ENCODE data around the gene MROH2B. TPM values are rescaled to one million over a fixed set of nuclear protein-coding genes. Genes with fewer than 3 reads are reported as not detected.
"Not testable (repeated sequence)": the region's sequence is repeated elsewhere in the genome, so short reads cannot be mapped to it uniquely, and the experiment has no call there.

The MROH2B gene
- total RNA-seq, 1 experiment from 2014 or later = not detected

- BruUV-seq (replicated peaks) = no TSS peak
- H3K4me3 Mint-ChIP-seq (ENCODE audit: low read depth, unreplicated experiment) = no peak overlapping the region
- TF ChIP-seq CTCF (IDR thresholded peaks at IDR 0.05; ENCODE audit: unreplicated experiment) = no peak
- intact Hi-C loops (cut with micrococcal nuclease; ENCODE audit: unreplicated experiment) = no loop called here
- CTCF ChIA-PET = no interaction called here
- H3K4me1 Mint-ChIP-seq (ENCODE audit: low read depth, unreplicated experiment) = no peaks in the 10 kb centered on the region
- peaks cover 8% of the 10 kb centered on the region for H3K9me3 Mint-ChIP-seq (ENCODE audit: low read depth, unreplicated experiment)
- H3K27me3 Mint-ChIP-seq (ENCODE audit: unreplicated experiment) = no peaks in the 10 kb centered on the region
- DNase-seq = no peak
- no peaks in the 10 kb centered on the region for H3K36me3 Mint-ChIP-seq (ENCODE audit: insufficient read depth, unreplicated experiment)
- H3K27ac Mint-ChIP-seq (ENCODE audit: unreplicated experiment) = no peak overlapping the region
These were observed 38.2 kb downstream of the MROH2B start for GRCh38 chr5:41032973-41033372.

GRCh38 chr5:41022600-41022999, 48.5 kb downstream of the MROH2B start:
- H3K27ac Mint-ChIP-seq (ENCODE audit: unreplicated experiment); H3K4me1 Mint-ChIP-seq (ENCODE audit: low read depth, unreplicated experiment); BruUV-seq (replicated peaks); H3K36me3 Mint-ChIP-seq (ENCODE audit: insufficient read depth, unreplicated experiment); CTCF ChIA-PET; intact Hi-C loops (cut with micrococcal nuclease; ENCODE audit: unreplicated experiment); DNase-seq; H3K27me3 Mint-ChIP-seq (ENCODE audit: unreplicated experiment); H3K9me3 Mint-ChIP-seq (ENCODE audit: low read depth, unreplicated experiment); H3K4me3 Mint-ChIP-seq (ENCODE audit: low read depth, unreplicated experiment): not testable (repeated sequence)

- H3K27ac Mint-ChIP-seq (ENCODE audit: unreplicated experiment) = no peak overlapping the region
- H3K4me3 Mint-ChIP-seq (ENCODE audit: low read depth, unreplicated experiment) = no peak overlapping the region
- intact Hi-C loops (cut with micrococcal nuclease; ENCODE audit: unreplicated experiment) = no loop called here
- H3K27me3 Mint-ChIP-seq (ENCODE audit: unreplicated experiment) = peaks cover 13% of the 10 kb centered on the region
- H3K4me1 Mint-ChIP-seq (ENCODE audit: low read depth, unreplicated experiment) = no peaks in the 10 kb centered on the region
- CTCF ChIA-PET = no interaction called here
- DNase-seq = no peak
- no peak for TF ChIP-seq CTCF (IDR thresholded peaks at IDR 0.05; ENCODE audit: unreplicated experiment)
- H3K9me3 Mint-ChIP-seq (ENCODE audit: low read depth, unreplicated experiment) = no peaks in the 10 kb centered on the region
- no peaks in the 10 kb centered on the region for H3K36me3 Mint-ChIP-seq (ENCODE audit: insufficient read depth, unreplicated experiment)
- BruUV-seq (replicated peaks) = no TSS peak
These were observed 58.8 kb downstream of the MROH2B start for GRCh38 chr5:41012318-41012717.

GRCh38 chr5:41010572-41010971, 60.6 kb downstream of the MROH2B start:
- peaks cover 13% of the 10 kb centered on the region for H3K27me3 Mint-ChIP-seq (ENCODE audit: unreplicated experiment)
- no peak for TF ChIP-seq CTCF (IDR thresholded peaks at IDR 0.05; ENCODE audit: unreplicated experiment)
- H3K36me3 Mint-ChIP-seq (ENCODE audit: insufficient read depth, unreplicated experiment) = no peaks in the 10 kb centered on the region
- no TSS peak for BruUV-seq (replicated peaks)
- no peaks in the 10 kb centered on the region for H3K9me3 Mint-ChIP-seq (ENCODE audit: low read depth, unreplicated experiment)
- no peaks in the 10 kb centered on the region for H3K4me1 Mint-ChIP-seq (ENCODE audit: low read depth, unreplicated experiment)
- no peak overlapping the region for H3K27ac Mint-ChIP-seq (ENCODE audit: unreplicated experiment)
- CTCF ChIA-PET = no interaction called here
- H3K4me3 Mint-ChIP-seq (ENCODE audit: low read depth, unreplicated experiment) = no peak overlapping the region
- no peak for DNase-seq
- intact Hi-C loops (cut with micrococcal nuclease; ENCODE audit: unreplicated experiment) = no loop called here

GRCh38 chr5:41009232-41009631, 61.9 kb downstream of the MROH2B start:
- BruUV-seq (replicated peaks) = no TSS peak
- TF ChIP-seq CTCF (IDR thresholded peaks at IDR 0.05; ENCODE audit: unreplicated experiment) = no peak
- Mint-ChIP-seq H3K36me3 (ENCODE audit: insufficient read depth, unreplicated experiment) (no peaks in the 10 kb centered on the region), H3K9me3 (ENCODE audit: low read depth, unreplicated experiment) (no peaks in the 10 kb centered on the region), H3K4me3 (ENCODE audit: low read depth, unreplicated experiment) (no peak overlapping the region), H3K4me1 (ENCODE audit: low read depth, unreplicated experiment) (no peaks in the 10 kb centered on the region), H3K27ac (ENCODE audit: unreplicated experiment) (no peak overlapping the region), H3K27me3 (ENCODE audit: unreplicated experiment) (peaks cover 13% of the 10 kb centered on the region)
- intact Hi-C loops (cut with micrococcal nuclease; ENCODE audit: unreplicated experiment) = no loop called here
- CTCF ChIA-PET = no interaction called here
- DNase-seq = peak; percentile 18
